Neural progenitor cell (in vitro differentiated cells): ENCODE results near the gene MTHFSD.

Experiments
- EZH2 ChIP-seq: fragments of 200-600 bp; sonication (generic); IDR thresholded peaks from 2 replicates; pipeline ENCODE4 v1.6.1; 2017; ENCODE audit warnings: antibody characterized with exemption, mild to moderate bottlenecking, moderate library complexity
- TF ChIP-seq, protein P1 (sequence below): fragments of 200-600 bp; sonication (generic); IDR thresholded peaks from 2 replicates; pipeline ENCODE4 v1.5.1; 2017; ENCODE audit warnings: antibody characterized with exemption, mild to moderate bottlenecking

DNA sequence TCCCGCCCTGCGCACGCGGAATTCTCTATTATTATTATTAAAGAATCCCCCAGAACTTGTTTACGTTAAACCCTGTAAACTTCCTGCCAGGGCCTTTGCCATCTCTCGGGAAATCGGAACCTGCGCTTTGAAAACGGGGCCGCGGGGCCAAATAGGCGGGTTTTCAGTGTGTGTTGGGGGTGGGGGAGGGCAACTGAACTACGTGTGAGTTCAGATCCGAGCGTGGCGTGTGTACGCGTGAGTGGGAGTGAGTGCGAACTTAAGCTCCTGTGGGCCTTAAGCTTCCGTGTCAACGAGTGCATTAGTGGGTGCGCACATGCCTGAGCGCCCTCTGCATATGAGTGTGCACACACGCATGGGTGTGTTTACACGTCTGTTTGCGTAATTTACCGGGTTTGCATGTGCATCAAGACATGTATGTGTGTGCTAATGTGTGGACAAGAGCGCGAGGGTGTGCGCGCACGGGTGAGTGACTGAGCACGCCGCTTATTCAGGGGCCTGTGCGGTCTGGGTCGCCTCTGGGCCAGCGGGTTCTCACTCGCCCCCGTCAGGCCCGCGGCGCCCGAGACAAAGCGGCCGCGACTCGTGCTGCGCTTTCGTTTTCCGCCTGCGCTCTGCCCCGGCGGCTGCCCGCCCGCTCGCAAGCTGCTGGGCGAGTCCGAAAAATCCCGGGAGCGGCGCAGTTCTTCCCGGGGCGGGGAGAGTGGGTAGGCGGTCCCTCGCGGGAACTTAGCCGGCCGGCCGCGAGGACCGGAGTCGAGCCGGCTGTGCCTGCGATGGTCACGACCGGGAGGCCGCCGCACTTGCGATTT is 45.9 kb downstream of the MTHFSD start:
- TF ChIP-seq, protein P1, sequence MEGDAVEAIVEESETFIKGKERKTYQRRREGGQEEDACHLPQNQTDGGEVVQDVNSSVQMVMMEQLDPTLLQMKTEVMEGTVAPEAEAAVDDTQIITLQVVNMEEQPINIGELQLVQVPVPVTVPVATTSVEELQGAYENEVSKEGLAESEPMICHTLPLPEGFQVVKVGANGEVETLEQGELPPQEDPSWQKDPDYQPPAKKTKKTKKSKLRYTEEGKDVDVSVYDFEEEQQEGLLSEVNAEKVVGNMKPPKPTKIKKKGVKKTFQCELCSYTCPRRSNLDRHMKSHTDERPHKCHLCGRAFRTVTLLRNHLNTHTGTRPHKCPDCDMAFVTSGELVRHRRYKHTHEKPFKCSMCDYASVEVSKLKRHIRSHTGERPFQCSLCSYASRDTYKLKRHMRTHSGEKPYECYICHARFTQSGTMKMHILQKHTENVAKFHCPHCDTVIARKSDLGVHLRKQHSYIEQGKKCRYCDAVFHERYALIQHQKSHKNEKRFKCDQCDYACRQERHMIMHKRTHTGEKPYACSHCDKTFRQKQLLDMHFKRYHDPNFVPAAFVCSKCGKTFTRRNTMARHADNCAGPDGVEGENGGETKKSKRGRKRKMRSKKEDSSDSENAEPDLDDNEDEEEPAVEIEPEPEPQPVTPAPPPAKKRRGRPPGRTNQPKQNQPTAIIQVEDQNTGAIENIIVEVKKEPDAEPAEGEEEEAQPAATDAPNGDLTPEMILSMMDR: no peak
- TF ChIP-seq EZH2: peak; percentile 86
